ENCODE results near the gene GATA5. TPM values are rescaled to one million over a fixed set of nuclear protein-coding genes. Genes with fewer than 3 reads are reported as not detected.
A peak's percentile ranks its signal among the peaks of the same experiment; 100 is the strongest.

Gene GATA5
- total and polyA plus RNA-seq, 8 donors = 0.02 to 0.34 (median 0.15) TPM; not detected in 5

DNA sequence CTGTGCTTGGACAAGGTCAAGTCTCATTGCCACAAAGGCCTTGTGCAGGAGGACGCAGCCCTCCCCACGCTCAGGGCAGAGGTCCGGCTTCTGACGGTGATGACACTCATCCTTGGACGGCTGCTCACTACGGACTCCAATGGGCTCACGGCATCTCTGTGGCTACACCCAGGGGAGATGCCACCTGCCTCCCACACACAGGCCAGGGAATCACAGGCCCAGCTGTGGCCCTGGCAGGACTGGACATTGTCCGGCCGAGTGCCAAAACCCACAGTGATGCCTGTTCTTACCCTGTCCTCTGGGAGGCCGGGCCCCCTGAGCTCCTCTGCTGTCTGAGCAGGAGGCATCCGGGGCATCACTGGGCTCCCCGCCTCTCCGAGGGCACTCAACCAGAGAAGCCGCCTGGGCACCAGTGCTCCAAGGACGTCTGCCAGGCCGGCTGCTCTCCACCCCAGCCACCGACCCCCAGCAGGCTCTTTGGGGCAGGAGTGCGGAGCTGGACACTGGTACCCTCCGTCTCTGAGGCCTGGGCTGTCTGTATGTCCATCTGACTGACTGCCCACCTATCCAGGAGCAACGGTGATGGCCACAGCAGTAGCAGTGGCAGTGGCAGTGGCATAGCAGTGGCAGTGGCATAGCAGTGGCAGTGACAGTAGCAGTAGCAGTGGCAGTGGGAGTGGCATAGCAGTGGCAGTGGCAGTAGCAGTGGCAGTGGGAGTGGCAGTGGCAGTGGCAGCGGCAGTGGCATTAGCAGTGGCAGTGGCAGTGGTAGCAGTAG lies 50.3 kb downstream of the GATA5 start:
- intact Hi-C loops (cut with DNase I) = no loop called here
- Histone ChIP-seq H3K27ac (no peak overlapping the region), H3K9me3 (no peaks in the 10 kb centered on the region), H3K36me3 (no peaks in the 10 kb centered on the region), H3K27me3 (no peaks in the 10 kb centered on the region), H3K4me3 (no peak overlapping the region), H3K4me1 (peaks cover 10 to 16% (median 14%) of the 10 kb centered on the region in 3 donors)
- DNase-seq (peak in 1 of 6 donors; percentile 71), ATAC-seq (no peak), FAIRE-seq (no peak)
- TF ChIP-seq, protein P1, sequence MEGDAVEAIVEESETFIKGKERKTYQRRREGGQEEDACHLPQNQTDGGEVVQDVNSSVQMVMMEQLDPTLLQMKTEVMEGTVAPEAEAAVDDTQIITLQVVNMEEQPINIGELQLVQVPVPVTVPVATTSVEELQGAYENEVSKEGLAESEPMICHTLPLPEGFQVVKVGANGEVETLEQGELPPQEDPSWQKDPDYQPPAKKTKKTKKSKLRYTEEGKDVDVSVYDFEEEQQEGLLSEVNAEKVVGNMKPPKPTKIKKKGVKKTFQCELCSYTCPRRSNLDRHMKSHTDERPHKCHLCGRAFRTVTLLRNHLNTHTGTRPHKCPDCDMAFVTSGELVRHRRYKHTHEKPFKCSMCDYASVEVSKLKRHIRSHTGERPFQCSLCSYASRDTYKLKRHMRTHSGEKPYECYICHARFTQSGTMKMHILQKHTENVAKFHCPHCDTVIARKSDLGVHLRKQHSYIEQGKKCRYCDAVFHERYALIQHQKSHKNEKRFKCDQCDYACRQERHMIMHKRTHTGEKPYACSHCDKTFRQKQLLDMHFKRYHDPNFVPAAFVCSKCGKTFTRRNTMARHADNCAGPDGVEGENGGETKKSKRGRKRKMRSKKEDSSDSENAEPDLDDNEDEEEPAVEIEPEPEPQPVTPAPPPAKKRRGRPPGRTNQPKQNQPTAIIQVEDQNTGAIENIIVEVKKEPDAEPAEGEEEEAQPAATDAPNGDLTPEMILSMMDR (IDR thresholded peaks at IDR 0.05) = no peak
- 86 to 87% methylated on average over 21 of the region's 21 CpGs for WGBS, 2 donors

DNA sequence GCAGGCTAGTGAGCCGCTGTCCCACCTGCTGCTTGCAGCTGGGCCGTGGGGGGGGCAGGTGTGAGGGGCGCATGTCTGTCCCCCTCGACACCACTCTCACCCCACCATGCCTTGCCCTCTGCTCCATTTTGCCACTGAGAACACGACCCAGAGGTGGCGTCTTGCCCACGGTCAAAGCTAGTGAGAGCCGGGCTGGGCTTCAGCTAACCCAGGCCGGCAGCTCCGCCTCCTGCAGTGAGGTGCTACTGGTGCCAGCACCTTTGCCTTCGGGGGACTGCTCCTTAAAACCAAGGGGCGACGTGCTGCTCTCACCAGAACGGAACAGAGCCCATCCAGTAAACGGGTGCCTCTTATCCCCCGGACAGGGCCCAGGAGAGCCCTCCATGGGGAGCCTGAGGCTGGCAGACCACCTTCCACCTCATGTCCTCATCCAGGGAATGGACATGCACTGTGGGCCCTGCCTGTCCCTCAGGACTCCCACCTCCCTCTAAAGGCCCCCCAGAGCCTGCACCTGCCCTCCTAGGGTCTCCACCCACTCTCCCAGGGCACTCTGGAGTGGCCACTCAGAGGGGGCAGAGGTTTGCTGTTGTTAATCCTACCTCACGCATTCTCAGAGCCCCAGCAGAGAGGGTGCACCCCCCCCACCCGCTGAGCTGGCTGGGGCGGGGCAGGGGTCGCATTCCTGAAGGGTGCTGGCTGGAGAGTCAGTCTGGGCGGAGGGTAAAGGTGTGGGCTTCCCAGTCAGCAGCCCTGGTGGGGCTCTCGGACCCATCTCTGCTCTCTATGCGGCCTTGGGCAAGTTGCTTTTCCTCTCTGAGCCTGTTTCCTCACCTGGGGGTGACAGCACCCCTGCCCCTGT lies 51.3 kb downstream of the GATA5 start:
- intact Hi-C loops (cut with DNase I) = no loop called here
- WGBS, 2 donors = 76 to 83% methylated on average over 22 to 23 of the region's 23 CpGs
- Histone ChIP-seq H3K27me3 (no peaks in the 10 kb centered on the region), H3K4me3 (no peak overlapping the region), H3K27ac (no peak overlapping the region), H3K9me3 (no peaks in the 10 kb centered on the region), H3K36me3 (no peaks in the 10 kb centered on the region), H3K4me1 (peaks cover 10 to 16% (median 14%) of the 10 kb centered on the region in 3 donors)
- no peak for DNase-seq
- no peak for FAIRE-seq
- TF ChIP-seq, protein P1 (IDR thresholded peaks at IDR 0.05) = no peak
- no peak for ATAC-seq

DNA sequence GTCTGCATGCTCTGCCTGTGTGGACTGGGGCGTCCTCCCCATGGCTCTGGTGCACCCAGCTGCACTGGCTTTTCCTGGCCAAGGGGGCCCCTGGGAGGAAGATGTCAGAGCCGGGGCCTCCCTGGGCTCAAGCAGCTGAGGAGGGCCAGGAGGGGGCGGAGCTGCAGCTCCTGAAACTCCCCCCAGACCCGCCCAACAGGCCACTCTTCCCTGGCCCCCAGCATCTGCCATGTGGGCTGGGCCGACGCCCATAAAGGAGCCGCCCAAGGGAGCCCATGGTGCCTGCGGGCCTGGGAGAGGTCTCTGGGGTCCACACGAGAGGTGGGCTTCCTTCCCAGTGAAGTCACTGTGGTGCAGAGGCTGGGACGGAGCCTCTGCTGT lies 52.5 kb downstream of the GATA5 start:
- Histone ChIP-seq H3K4me1 (peaks cover 10 to 16% (median 14%) of the 10 kb centered on the region in 3 donors), H3K9me3 (no peaks in the 10 kb centered on the region), H3K36me3 (no peaks in the 10 kb centered on the region), H3K27ac (no peak overlapping the region), H3K27me3 (no peaks in the 10 kb centered on the region), H3K4me3 (no peak overlapping the region)
- 79 to 81% methylated on average over 10 of the region's 10 CpGs for WGBS, 2 donors
- DNase-seq (no peak), ATAC-seq (no peak), FAIRE-seq (no peak)
- TF ChIP-seq, protein P1 (IDR thresholded peaks at IDR 0.05) = no peak
- intact Hi-C loops (cut with DNase I) = no loop called here

DNA sequence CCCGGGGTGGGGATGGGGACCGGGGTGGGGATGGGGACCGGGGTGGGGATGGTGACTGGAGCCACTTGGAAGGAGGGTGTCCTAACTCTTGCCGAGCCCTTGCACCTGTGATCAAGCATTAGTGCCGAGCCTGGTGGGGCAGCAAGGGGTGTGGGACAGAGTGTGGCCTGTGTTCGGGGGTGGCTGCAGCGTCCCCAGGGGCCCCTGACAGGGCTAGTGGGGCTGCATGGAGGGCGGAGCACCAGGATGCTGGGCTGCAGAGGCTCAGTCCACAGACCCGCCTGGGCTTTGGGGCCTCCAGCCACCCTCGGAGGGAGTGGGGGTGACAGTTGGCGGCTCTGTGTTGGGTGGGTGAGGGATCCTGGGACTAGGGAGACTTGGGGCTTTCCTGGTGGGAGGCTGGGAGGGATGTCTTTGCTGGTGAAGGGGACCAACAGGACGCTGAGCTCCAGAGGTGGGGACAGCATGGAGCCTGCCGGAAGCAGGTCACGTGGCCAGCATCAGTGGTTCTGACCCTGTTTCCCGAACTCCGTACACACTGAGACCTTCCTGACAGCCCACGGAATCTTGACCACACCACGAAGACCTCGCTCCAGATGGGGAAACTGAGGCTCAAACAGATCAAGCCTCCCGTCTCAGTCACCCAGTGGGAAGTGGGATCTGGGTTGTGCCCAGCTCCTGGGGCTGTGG lies 53.0 kb downstream of the GATA5 start:
- no peaks in the 10 kb centered on the region for H3K36me3 ChIP-seq
- intact Hi-C loops (cut with DNase I) = no loop called here
- DNase-seq (no peak), ATAC-seq (no peak), FAIRE-seq (no peak)
- H3K27ac ChIP-seq = no peak overlapping the region
- TF ChIP-seq, protein P1 (IDR thresholded peaks at IDR 0.05) = no peak
- no peak overlapping the region for H3K4me3 ChIP-seq
- peaks cover 6 to 10% (median 9%) of the 10 kb centered on the region in 3 donors for H3K4me1 ChIP-seq
- no peaks in the 10 kb centered on the region for H3K9me3 ChIP-seq
- H3K27me3 ChIP-seq = no peaks in the 10 kb centered on the region
- 90 to 91% methylated on average over 20 of the region's 20 CpGs for WGBS, 2 donors
